ENCODE results near the gene PPP1R27. TPM values are rescaled to one million over a fixed set of nuclear protein-coding genes. Genes with fewer than 3 reads are reported as not detected.

Gene PPP1R27
- total RNA-seq, 1 donor from 2014 or later, result not detected

GRCh38 chr17:81833921-81834830 lies 674 bp downstream of the PPP1R27 start:
- no peak for TF ChIP-seq CTCF (IDR thresholded peaks at IDR 0.05)
- no peak for TF ChIP-seq POLR2AphosphoS5 (IDR thresholded peaks at IDR 0.05; ENCODE audit: insufficient read depth in 1 of 2, low read depth in 1 of 2)
- TF ChIP-seq POLR2A (IDR thresholded peaks at IDR 0.05), result no peak
- H3K27me3 ChIP-seq, result no peaks in the 10 kb centered on the region
- H3K36me3 ChIP-seq, result no peaks in the 10 kb centered on the region
- peaks cover 42% of the 10 kb centered on the region for H3K4me1 ChIP-seq
- H3K4me3 ChIP-seq, result peak overlapping the region; percentile 61 to 90
- no peak for DNase-seq (ENCODE audit: extremely low spot score in 2 of 2)
- no peaks in the 10 kb centered on the region for H3K9me3 ChIP-seq
- intact Hi-C loops (cut with DNase I), result no loop called here
- peak overlapping the region; percentile 83 for H3K27ac ChIP-seq

GRCh38 chr17:81833160-81833920 lies 1.5 kb downstream of the PPP1R27 start, which contains the start of gene MCRIP1:
MCRIP1 (minus strand) TSS chr17:81833291; CDS start chr17:81824506, 8,785 bp downstream.
- Histone ChIP-seq H3K36me3 (no peaks in the 10 kb centered on the region), H3K9me3 (no peaks in the 10 kb centered on the region), H3K4me1 (peaks cover 50% of the 10 kb centered on the region), H3K27me3 (no peaks in the 10 kb centered on the region), H3K27ac (peak within 1 kb of the TSS; percentile 83), H3K4me3 (peak within 1 kb of the TSS; percentile 61 to 90)
- DNase-seq (ENCODE audit: extremely low spot score in 2 of 2), result no peak
- TF ChIP-seq CTCF (IDR thresholded peaks at IDR 0.05) (no peak), POLR2A (IDR thresholded peaks at IDR 0.05) (peak; percentile 50 to 94), POLR2AphosphoS5 (IDR thresholded peaks at IDR 0.05; ENCODE audit: insufficient read depth in 1 of 2, low read depth in 1 of 2) (peak in 1 of 2 donors; percentile 90)
- intact Hi-C loops (cut with DNase I), result no loop called here

GRCh38 chr17:81832608-81833159 lies 2.2 kb downstream of the PPP1R27 start:
- Histone ChIP-seq H3K4me1 (peaks cover 56% of the 10 kb centered on the region), H3K27me3 (no peaks in the 10 kb centered on the region), H3K36me3 (no peaks in the 10 kb centered on the region), H3K9me3 (no peaks in the 10 kb centered on the region), H3K4me3 (peak overlapping the region; percentile 61 to 90), H3K27ac (peak overlapping the region; percentile 80)
- DNase-seq (ENCODE audit: extremely low spot score in 2 of 2), result no peak
- TF ChIP-seq POLR2A (IDR thresholded peaks at IDR 0.05) (no peak), POLR2AphosphoS5 (IDR thresholded peaks at IDR 0.05; ENCODE audit: insufficient read depth in 1 of 2, low read depth in 1 of 2) (no peak), CTCF (IDR thresholded peaks at IDR 0.05) (no peak)
- intact Hi-C loops (cut with DNase I), result no loop called here

- Histone ChIP-seq H3K9me3 (no peaks in the 10 kb centered on the region), H3K4me3 (peak overlapping the region; percentile 61 to 90), H3K4me1 (peaks cover 56% of the 10 kb centered on the region), H3K27me3 (no peaks in the 10 kb centered on the region), H3K36me3 (no peaks in the 10 kb centered on the region), H3K27ac (peak overlapping the region; percentile 80)
- DNase-seq (ENCODE audit: extremely low spot score in 2 of 2), result no peak
- no peak for TF ChIP-seq CTCF (IDR thresholded peaks at IDR 0.05)
- no peak for TF ChIP-seq POLR2AphosphoS5 (IDR thresholded peaks at IDR 0.05; ENCODE audit: insufficient read depth in 1 of 2, low read depth in 1 of 2)
- TF ChIP-seq POLR2A (IDR thresholded peaks at IDR 0.05), result no peak
- intact Hi-C loops (cut with DNase I), result no loop called here
These were observed 2.8 kb downstream of the PPP1R27 start for GRCh38 chr17:81831957-81832607.

All from vagina (tissue), 2 donors.